Esophagus muscularis mucosa (tissue), 4 donors: ENCODE results near the gene CCDC146. TPM values are rescaled to one million over a fixed set of nuclear protein-coding genes. Genes with fewer than 3 reads are reported as not detected.

ENCODE experiments used
- DNase-seq: peaks from one replicate; pipeline ENCODE4 v3.0.0-alpha.2; 2017; ENCODE audit errors: extremely low spot score
- H3K27ac ChIP-seq, 4 donors: fragments of 200-600 bp; sonication (generic); replicated peaks in 1 of 4; 1 replicate in 3 of 4; 2 replicates in 1 of 4; pipeline ENCODE4 v1.5.1; 2016 to 2019; ENCODE audit warnings: mild to moderate bottlenecking in 1 of 4
- H3K27me3 ChIP-seq, 4 donors: fragments of 200-600 bp; sonication (generic); one replicate each; pipeline versions ENCODE4 v1.5.1 to v1.6.0; 2016 to 2019
- H3K36me3 ChIP-seq, 4 donors: fragments of 200-600 bp; sonication (generic); one replicate each; pipeline ENCODE4 v1.5.1; 2016 to 2019
- H3K4me1 ChIP-seq, 4 donors: fragments of 200-600 bp; sonication (generic); one replicate each; pipeline ENCODE4 v1.5.1; 2016 to 2019
- H3K4me3 ChIP-seq, 4 donors: fragments of 200-600 bp; sonication (generic); 1 replicate in 2 of 4; 2 replicates in 2 of 4; pipeline ENCODE4 v1.5.1; 2016 to 2019; ENCODE audit warnings: mild to moderate bottlenecking in 4 of 4, moderate library complexity in 1 of 4
- H3K9me3 ChIP-seq, 4 donors: fragments of 200-600 bp; sonication (generic); 1 replicate in 3 of 4; 2 replicates in 1 of 4; pipeline ENCODE4 v1.5.1; 2016 to 2019
- CTCF ChIP-seq, 3 experiments: fragments of 200-600 bp in 2 of 3; fragments of 450-650 bp in 1 of 3; sonication (generic) in 2 of 3; IDR thresholded peaks; one replicate each; pipeline ENCODE4 v1.5.1; 2017 to 2019; ENCODE audit warnings: antibody characterized with exemption in 3 of 3, mild to moderate bottlenecking in 2 of 3, moderate library complexity in 1 of 3
- EP300 ChIP-seq: sonication (generic); formaldehyde crosslinking; IDR thresholded peaks from one replicate; pipeline ENCODE4 v1.6.1; 2017; ENCODE audit warnings: antibody characterized with exemption
- POLR2A ChIP-seq: fragments of 450-650 bp; IDR thresholded peaks from one replicate; pipeline ENCODE4 v1.6.1; 2017; ENCODE audit warnings: antibody characterized with exemption, moderate library complexity, mild to moderate bottlenecking, low read depth
- POLR2AphosphoS5 ChIP-seq, 2 donors: sonication (generic); formaldehyde crosslinking; IDR thresholded peaks; one replicate each; pipeline ENCODE4 v1.6.1; 2017; ENCODE audit warnings: antibody characterized with exemption in 2 of 2
- WGBS: methylation state at CpG from one replicate; pipeline ENCODE4 v1.1.5; 2018; 5-methylcytosine and 5-hydroxymethylcytosine counted together
- intact Hi-C: fragments of 100-400 bp; cut with DNase I; formaldehyde crosslinking; loops from one replicate; pipeline ENCODE4 v1.15.1; 2023
- total RNA-seq, 4 donors: library from RNA; depleted of rRNA; stranded (reverse); fragments of >200 nt; gene quantifications; one replicate each; pipeline versions ENCODE4 v1.1.0 to v1.2.1, GENCODE V29; 2016

The CCDC146 gene
- total RNA-seq, 4 donors from 2014 or later, result 14.1 to 21.0 (median 16.2) TPM

- Histone ChIP-seq H3K9me3 (no peaks in the 10 kb centered on the region), H3K27ac (no peak overlapping the region), H3K36me3 (peaks cover 0 to 29% (median 10%) of the 10 kb centered on the region in 4 donors), H3K4me3 (no peak overlapping the region), H3K4me1 (peaks cover 10 to 32% (median 30%) of the 10 kb centered on the region in 4 donors), H3K27me3 (no peaks in the 10 kb centered on the region)
- intact Hi-C loops, result no loop called here
- TF ChIP-seq POLR2A, result no peak
- no peak for TF ChIP-seq POLR2AphosphoS5 (IDR thresholded peaks at IDR 0.05)
- no peak for TF ChIP-seq CTCF (IDR thresholded peaks at IDR 0.05)
- no peak for TF ChIP-seq EP300
- WGBS, result 100% methylated on average over 1 of the region's 1 CpG
- DNase-seq, result no peak
These were observed 195.6 kb downstream of the CCDC146 start for GRCh38 chr7:77318019-77318418.

- Histone ChIP-seq H3K9me3 (no peaks in the 10 kb centered on the region), H3K27me3 (no peaks in the 10 kb centered on the region), H3K4me1 (peaks cover 0 to 19% (median 11%) of the 10 kb centered on the region in 4 donors), H3K27ac (no peak overlapping the region), H3K36me3 (peaks cover 0 to 16% (median 10%) of the 10 kb centered on the region in 4 donors), H3K4me3 (no peak overlapping the region)
- TF ChIP-seq EP300 (no peak), CTCF (IDR thresholded peaks at IDR 0.05) (no peak), POLR2AphosphoS5 (IDR thresholded peaks at IDR 0.05) (no peak), POLR2A (no peak)
- no peak for DNase-seq
- WGBS, result 68% methylated on average over 4 of the region's 4 CpGs
- intact Hi-C loops, result no loop called here
These were observed 197.7 kb downstream of the CCDC146 start for GRCh38 chr7:77320137-77320536.

- H3K36me3 ChIP-seq, result peaks cover 0 to 16% (median 10%) of the 10 kb centered on the region in 4 donors
- intact Hi-C loops, result no loop called here
These were observed 198.3 kb downstream of the CCDC146 start for GRCh38 chr7:77320714-77321113.

GRCh38 chr7:77321300-77321699 is 198.9 kb downstream of the CCDC146 start:
- 93% methylated on average over 2 of the region's 2 CpGs for WGBS
- Histone ChIP-seq H3K36me3 (peaks cover 0 to 16% (median 10%) of the 10 kb centered on the region in 4 donors), H3K4me1 (peaks cover under 1 to 17% (median 10%) of the 10 kb centered on the region in 4 donors), H3K27me3 (no peaks in the 10 kb centered on the region), H3K9me3 (no peaks in the 10 kb centered on the region), H3K27ac (no peak overlapping the region), H3K4me3 (no peak overlapping the region)
- TF ChIP-seq POLR2A, result no peak
- no peak for TF ChIP-seq EP300
- no peak for TF ChIP-seq POLR2AphosphoS5 (IDR thresholded peaks at IDR 0.05)
- no peak for TF ChIP-seq CTCF (IDR thresholded peaks at IDR 0.05)
- intact Hi-C loops, result no loop called here
- DNase-seq, result no peak

More at GRCh38 chr7:77320714-77321113, 198.3 kb downstream of the CCDC146 start:
- WGBS, result 53% methylated on average over 2 of the region's 2 CpGs
- H3K27ac ChIP-seq, result no peak overlapping the region
- peaks cover 0 to 16% (median 5%) of the 10 kb centered on the region in 4 donors for H3K4me1 ChIP-seq
- no peaks in the 10 kb centered on the region for H3K9me3 ChIP-seq
- no peak for TF ChIP-seq CTCF (IDR thresholded peaks at IDR 0.05)
- no peak for TF ChIP-seq POLR2AphosphoS5 (IDR thresholded peaks at IDR 0.05)
- no peak for TF ChIP-seq POLR2A
- no peak for TF ChIP-seq EP300
- no peak overlapping the region for H3K4me3 ChIP-seq
- DNase-seq, result no peak
- H3K27me3 ChIP-seq, result no peaks in the 10 kb centered on the region

GRCh38 chr7:77326131-77326530 is 203.7 kb downstream of the CCDC146 start:
- H3K4me1 ChIP-seq, result peaks cover 33 to 65% (median 51%) of the 10 kb centered on the region in 4 donors

More at GRCh38 chr7:77326131-77326530, 203.7 kb downstream of the CCDC146 start:
- no peaks in the 10 kb centered on the region for H3K9me3 ChIP-seq
- intact Hi-C loops, result loop anchor here (5.0 kb wide), 1 partner anchor 124 kb away; no protein-coding TSS in a partner anchor
- peaks cover 0 to 10% (median 0%) of the 10 kb centered on the region in 4 donors for H3K36me3 ChIP-seq
- WGBS, result 81% methylated on average over 3 of the region's 3 CpGs
- TF ChIP-seq EP300 (no peak), CTCF (IDR thresholded peaks at IDR 0.05) (no peak), POLR2A (no peak), POLR2AphosphoS5 (IDR thresholded peaks at IDR 0.05) (no peak)
- H3K4me3 ChIP-seq, result no peak overlapping the region
- peak overlapping the region; percentile 78 to 84 (median 79) for H3K27ac ChIP-seq
- H3K27me3 ChIP-seq, result no peaks in the 10 kb centered on the region
- no peak for DNase-seq
